Erythroblast (primary cell): ENCODE results near the gene DNAAF1.

Experiments
- GATA1 ChIP-seq: IDR thresholded peaks from 2 replicates; pipeline ENCODE4 v1.6.1; 2011; ENCODE audit warnings: low read depth, mild to moderate bottlenecking, control low read depth, low read length, moderate library complexity
- POLR2A ChIP-seq: IDR thresholded peaks from 2 replicates; pipeline ENCODE4 v1.6.1; 2011; ENCODE audit warnings: mild to moderate bottlenecking, low read length

DNA sequence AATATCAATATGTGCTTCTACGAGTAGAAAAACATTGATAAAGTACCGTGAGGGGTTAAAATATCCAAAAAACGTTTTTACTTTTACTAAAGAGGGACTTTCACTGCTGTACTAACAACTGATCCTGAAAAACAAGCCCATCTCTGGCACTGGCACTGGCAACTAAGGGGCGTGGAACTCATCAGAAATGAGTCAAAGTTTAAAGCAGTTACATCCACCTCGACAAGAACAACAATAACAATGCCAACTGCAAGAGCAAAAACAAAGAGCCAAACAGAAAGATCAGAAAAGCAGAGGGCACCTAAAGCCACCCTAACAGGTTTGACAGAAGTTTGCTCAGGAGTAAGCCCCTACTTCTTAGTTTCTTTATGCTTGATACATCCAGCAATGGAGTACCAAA is 41.4 kb upstream of the DNAAF1 start:
- TF ChIP-seq POLR2A (no peak), GATA1 (no peak)
